Naive B cell (primary cell): ENCODE measurements around the gene ABLIM1. TPM values are rescaled to one million over a fixed set of nuclear protein-coding genes. Genes with fewer than 3 reads are reported as not detected.
A peak's percentile ranks its signal among the peaks of the same experiment; 100 is the strongest.

Experiments
- ATAC-seq, 2 donors: fragments of 150-1000 bp; cut with Tn5 transposase; 2 replicates each; pipeline ENCODE4 v1.10.0; 2021; ENCODE audit warnings: low read depth in 2 of 2, mild to moderate bottlenecking in 2 of 2, moderate library complexity in 2 of 2
- DNase-seq: peaks from one replicate; pipeline ENCODE4 v3.0.0; 2022
- H3K27ac Mint-ChIP-seq, 6 donors: one replicate each; pipeline ENCODE4 v1.8.0; 2020 to 2022; ENCODE audit warnings: mild to moderate bottlenecking in 6 of 6, mixed read lengths in 6 of 6, moderate library complexity in 5 of 6, inconsistent platforms in 2 of 6
- H3K27me3 Mint-ChIP-seq, 3 donors: one replicate each; pipeline ENCODE4 v1.8.0; 2021 to 2022; ENCODE audit warnings: mixed read lengths in 3 of 3, mild to moderate bottlenecking in 1 of 3
- H3K36me3 Mint-ChIP-seq, 2 donors: one replicate each; pipeline ENCODE4 v1.8.0; 2020 to 2022; ENCODE audit warnings: mixed read lengths in 2 of 2, inconsistent platforms in 1 of 2, mild to moderate bottlenecking in 1 of 2
- H3K4me1 Mint-ChIP-seq, 3 donors: one replicate each; pipeline ENCODE4 v1.8.0; 2020 to 2022; ENCODE audit warnings: mixed read lengths in 3 of 3, inconsistent platforms in 1 of 3, mild to moderate bottlenecking in 1 of 3, moderate library complexity in 1 of 3
- H3K4me3 Mint-ChIP-seq, 8 donors: one replicate each; pipeline ENCODE4 v1.8.0; 2020 to 2022; ENCODE audit warnings: mild to moderate bottlenecking in 8 of 8, mixed read lengths in 8 of 8, moderate library complexity in 8 of 8, inconsistent platforms in 2 of 8
- H3K9me3 Mint-ChIP-seq, 7 donors: one replicate each; pipeline ENCODE4 v1.8.0; 2020 to 2022; ENCODE audit warnings: mixed read lengths in 7 of 7, mild to moderate bottlenecking in 5 of 7, inconsistent platforms in 2 of 7, moderate library complexity in 1 of 7
- polyA plus RNA-seq, 6 donors: library from polyadenylated mRNA; unstranded; fragments of 300-500 nt; fragmentation: Illumina TruSeq; gene quantifications; one replicate each; pipeline ENCODE4 v1.2.3, GENCODE V29; 2021; ENCODE audit warnings: low read depth in 6 of 6

Gene ABLIM1
- polyA plus RNA-seq, 6 donors from 2014 or later, result 111 to 154 (median 143) TPM

DNA sequence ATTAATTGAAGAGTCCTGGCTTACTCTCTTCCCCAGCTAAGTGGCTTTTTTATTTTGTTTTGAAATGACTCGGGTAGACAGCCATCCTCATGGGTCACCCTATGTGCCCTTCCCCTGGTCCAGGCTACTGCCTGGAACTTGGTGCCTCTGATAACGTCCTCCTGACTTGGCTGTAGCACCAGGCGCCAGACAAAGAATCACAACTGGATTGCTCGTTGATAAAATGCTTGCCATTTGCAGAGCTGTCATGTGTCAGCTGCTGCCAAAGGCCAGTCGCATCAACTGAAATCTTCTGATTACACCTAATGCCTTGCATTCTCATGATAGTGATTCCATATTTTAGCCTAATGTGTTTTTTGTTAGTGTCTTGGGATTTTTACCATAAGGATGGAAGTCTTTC lies 27.4 kb upstream of the ABLIM1 start:
- ATAC-seq (no peak), DNase-seq (no peak)
- Mint-ChIP-seq H3K27ac (peak overlapping the region in 2 of 6 donors; percentile 16 to 26), H3K9me3 (peaks cover 0 to 2% (median 0%) of the 10 kb centered on the region in 7 donors), H3K4me1 (no peaks in the 10 kb centered on the region), H3K4me3 (no peak overlapping the region), H3K27me3 (peaks cover 0 to 4% (median 0%) of the 10 kb centered on the region in 3 donors), H3K36me3 (no peaks in the 10 kb centered on the region)

DNA sequence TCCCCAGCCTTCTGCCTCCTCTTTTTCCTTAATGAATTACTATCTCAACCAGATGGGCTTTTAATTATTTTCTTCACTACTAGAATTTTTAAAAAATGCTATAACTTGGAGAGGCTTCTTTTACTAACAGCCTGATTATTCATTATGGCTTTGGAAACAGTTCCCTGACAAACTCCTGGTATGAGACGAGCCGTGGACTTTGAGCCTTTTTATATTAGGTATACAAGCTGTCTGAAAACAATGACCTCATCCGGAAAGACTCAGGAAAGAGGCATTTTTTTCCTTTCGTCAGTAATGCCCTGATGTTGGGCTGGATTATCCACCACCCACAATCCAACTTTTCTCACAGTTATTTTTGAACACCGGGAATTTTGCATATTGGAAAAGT lies 26.7 kb upstream of the ABLIM1 start:
- H3K4me3 Mint-ChIP-seq, result no peak overlapping the region
- no peaks in the 10 kb centered on the region for H3K4me1 Mint-ChIP-seq
- ATAC-seq (no peak), DNase-seq (no peak)
- H3K27ac Mint-ChIP-seq, result peak overlapping the region in 1 of 6 donors; percentile 34
- no peaks in the 10 kb centered on the region for H3K36me3 Mint-ChIP-seq
- peaks cover 0 to 2% (median 0%) of the 10 kb centered on the region in 7 donors for H3K9me3 Mint-ChIP-seq
- no peaks in the 10 kb centered on the region for H3K27me3 Mint-ChIP-seq

DNA sequence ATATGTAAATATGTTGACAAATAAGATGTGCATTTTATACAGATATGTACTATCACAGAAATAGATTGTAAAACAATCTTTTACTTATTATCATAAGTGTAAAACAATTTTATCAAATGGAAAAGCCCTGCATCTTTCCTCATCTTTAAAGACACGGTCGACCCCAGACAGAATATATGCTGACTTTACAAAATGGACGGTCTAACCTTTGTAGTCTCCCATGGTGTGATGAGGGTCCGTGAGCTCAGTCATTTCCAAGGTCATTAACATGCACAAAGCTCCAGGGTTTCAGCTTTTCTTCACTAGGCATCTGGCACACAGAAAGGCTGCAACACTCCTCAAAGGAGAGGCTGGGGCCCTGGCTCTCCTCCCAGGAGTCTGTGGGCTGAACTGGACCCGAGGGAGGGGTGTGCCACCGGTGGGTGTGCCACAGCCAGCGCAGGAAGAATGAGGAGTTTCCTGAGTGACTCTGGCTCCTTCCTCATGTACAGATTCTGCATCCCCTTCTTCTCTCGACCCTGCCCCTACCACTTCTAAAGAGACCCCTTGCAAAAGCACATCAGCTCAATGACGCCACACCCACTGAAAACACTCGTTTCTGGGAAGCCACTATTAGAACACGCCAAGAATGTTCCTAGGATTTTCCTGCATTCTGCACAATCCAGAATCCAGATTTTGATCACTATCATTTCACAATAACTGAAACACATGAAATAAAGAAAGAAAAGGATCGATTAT lies 26.2 kb upstream of the ABLIM1 start:
- no peaks in the 10 kb centered on the region for H3K36me3 Mint-ChIP-seq
- H3K4me3 Mint-ChIP-seq, result no peak overlapping the region
- H3K27me3 Mint-ChIP-seq, result no peaks in the 10 kb centered on the region
- peak overlapping the region in 2 of 6 donors; percentile 5 to 36 for H3K27ac Mint-ChIP-seq
- H3K4me1 Mint-ChIP-seq, result no peaks in the 10 kb centered on the region
- ATAC-seq (no peak), DNase-seq (no peak)
- no peaks in the 10 kb centered on the region for H3K9me3 Mint-ChIP-seq

DNA sequence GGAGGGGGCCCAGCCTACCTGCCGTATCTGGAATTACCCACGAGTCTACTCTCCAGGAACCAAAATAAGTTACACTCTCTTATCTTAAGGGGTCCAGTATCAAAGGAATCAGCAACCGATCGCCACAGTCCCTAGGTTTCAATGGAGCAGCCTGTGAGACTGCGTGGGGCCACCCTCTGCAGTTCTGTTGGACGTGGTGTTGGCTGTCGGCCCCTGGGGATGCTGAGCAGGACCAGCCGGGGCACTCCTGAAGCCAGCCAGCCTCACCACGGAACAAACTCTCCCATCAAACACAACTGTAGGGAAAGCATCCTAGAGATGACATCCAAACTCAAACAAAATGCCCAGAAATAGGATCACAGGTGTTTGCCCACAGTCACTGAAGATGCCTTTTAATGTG lies 25.5 kb upstream of the ABLIM1 start:
- no peak overlapping the region for H3K27ac Mint-ChIP-seq
- no peaks in the 10 kb centered on the region for H3K4me1 Mint-ChIP-seq
- no peaks in the 10 kb centered on the region for H3K27me3 Mint-ChIP-seq
- no peaks in the 10 kb centered on the region for H3K36me3 Mint-ChIP-seq
- no peak overlapping the region for H3K4me3 Mint-ChIP-seq
- DNase-seq (no peak), ATAC-seq (no peak)
- H3K9me3 Mint-ChIP-seq, result no peaks in the 10 kb centered on the region

DNA sequence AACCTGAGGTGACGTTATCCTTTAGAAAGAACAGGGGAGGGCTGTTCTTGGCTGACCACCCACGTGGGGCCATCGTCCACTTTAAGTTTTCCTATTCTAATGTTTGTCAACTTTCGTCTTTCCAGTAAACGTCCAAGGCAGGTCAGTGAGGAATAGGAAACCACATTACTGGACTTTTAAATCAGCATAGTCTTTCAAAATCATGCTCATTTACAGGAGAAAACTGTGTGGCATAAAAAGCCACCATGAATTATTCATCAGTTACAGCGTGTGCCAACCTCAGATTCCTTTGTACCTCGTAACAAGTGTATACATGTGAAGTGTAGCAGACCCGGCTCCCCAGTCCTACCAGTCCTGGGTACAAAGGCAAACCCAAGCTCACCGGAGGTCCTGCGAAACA lies 25.1 kb upstream of the ABLIM1 start:
- Mint-ChIP-seq H3K27ac (no peak overlapping the region), H3K4me1 (no peaks in the 10 kb centered on the region), H3K27me3 (no peaks in the 10 kb centered on the region), H3K9me3 (no peaks in the 10 kb centered on the region), H3K36me3 (no peaks in the 10 kb centered on the region), H3K4me3 (no peak overlapping the region)
- ATAC-seq (no peak), DNase-seq (no peak)

DNA sequence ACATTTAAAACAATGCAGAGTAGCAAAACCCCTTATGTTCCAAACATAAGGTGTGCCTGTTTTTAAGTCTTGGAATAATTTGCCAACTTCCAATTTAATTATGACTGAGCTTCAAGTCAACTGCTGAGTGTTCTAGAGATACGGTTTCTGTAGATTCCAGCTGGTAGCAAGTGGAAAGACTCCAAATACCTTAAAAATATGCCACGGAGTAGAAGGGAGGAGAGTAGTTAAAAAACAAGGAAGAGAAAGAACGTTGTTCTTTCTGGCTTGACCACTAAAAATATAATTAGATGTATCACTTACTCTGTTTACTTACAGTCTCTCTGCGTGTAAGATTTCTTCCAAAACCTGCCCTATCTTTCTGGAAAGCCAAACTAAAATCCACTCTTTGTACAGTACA lies 24.5 kb upstream of the ABLIM1 start:
- Mint-ChIP-seq H3K27ac (no peak overlapping the region), H3K4me3 (no peak overlapping the region)
- no peak for ATAC-seq

DNA sequence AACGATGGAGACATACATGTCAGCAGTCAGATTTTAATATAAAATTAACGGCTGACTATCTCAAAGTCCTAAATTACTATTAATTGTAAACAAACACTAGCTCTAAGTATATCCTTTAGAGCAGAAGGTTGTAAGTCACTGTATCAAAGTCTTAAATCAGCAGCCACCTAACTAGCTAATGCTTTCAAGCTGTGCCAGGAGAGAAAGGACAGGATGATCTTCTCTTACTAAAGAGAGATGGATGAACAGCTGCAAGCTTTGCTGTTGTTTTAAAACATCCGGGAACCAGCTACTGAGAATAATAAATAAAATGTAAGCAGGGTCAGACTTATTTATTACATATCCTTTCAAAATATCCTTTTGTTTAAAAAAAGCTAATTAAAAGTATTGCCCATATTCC lies 24.0 kb upstream of the ABLIM1 start:
- Mint-ChIP-seq H3K36me3 (no peaks in the 10 kb centered on the region), H3K27ac (no peak overlapping the region), H3K27me3 (no peaks in the 10 kb centered on the region), H3K9me3 (no peaks in the 10 kb centered on the region), H3K4me3 (no peak overlapping the region), H3K4me1 (no peaks in the 10 kb centered on the region)
- ATAC-seq (no peak), DNase-seq (no peak)

More for the DNA sequence above, 24.5 kb upstream of the ABLIM1 start:
- H3K36me3 Mint-ChIP-seq, result no peaks in the 10 kb centered on the region
- no peaks in the 10 kb centered on the region for H3K4me1 Mint-ChIP-seq
- H3K27me3 Mint-ChIP-seq, result no peaks in the 10 kb centered on the region
- DNase-seq, result no peak
- no peaks in the 10 kb centered on the region for H3K9me3 Mint-ChIP-seq

DNA sequence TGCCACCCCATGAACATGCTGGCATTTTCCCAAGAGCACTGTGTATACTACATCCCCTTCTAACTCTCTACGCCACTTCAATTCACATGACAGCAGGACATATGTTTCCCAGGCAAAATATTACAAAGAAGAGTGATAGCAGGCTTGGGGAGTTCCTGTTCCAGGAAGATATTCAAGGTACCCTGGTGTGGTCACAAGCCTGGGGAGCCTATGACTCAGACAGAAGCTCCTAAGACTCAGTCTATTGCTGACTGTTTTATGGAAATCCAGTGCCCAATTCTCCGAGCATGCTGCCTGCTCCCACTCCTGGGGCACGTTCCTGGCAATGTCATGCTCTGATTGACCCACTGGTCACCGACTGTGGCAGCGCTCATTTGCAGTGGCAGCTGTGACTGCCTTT lies 23.5 kb upstream of the ABLIM1 start:
- Mint-ChIP-seq H3K4me3 (no peak overlapping the region), H3K4me1 (no peaks in the 10 kb centered on the region), H3K9me3 (no peaks in the 10 kb centered on the region), H3K27ac (no peak overlapping the region), H3K36me3 (no peaks in the 10 kb centered on the region), H3K27me3 (no peaks in the 10 kb centered on the region)
- no peak for ATAC-seq
- DNase-seq, result no peak

DNA sequence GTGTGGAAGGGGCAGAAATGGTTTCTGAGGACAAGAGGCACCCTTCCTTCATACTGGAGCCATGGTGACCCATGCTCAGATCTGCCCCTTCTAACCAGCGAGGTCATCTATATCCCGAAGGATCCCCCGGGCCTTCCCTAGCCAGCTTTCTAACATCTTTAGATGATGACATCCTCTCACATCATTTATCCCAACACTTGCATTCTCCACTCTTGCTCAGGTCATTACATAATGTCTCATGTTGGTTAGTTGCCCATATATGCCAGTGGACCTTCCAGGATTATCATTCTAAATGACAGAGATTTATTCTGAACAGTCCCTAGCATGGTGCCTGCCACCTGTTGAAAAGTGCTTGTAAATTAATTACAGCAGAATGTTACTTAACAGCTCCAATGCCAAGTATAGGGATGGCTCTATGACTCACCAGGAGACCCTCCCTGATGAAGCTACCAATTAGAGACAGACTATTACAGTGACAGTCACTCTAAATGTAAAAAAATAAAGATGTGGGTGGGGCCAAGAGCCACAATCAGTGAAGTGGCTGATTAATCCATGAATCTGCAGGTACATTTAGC lies 22.6 kb upstream of the ABLIM1 start:
- peaks cover 0 to 7% (median 0%) of the 10 kb centered on the region in 3 donors for H3K27me3 Mint-ChIP-seq
- no peaks in the 10 kb centered on the region for H3K4me1 Mint-ChIP-seq
- H3K9me3 Mint-ChIP-seq, result no peaks in the 10 kb centered on the region
- H3K27ac Mint-ChIP-seq, result no peak overlapping the region
- no peaks in the 10 kb centered on the region for H3K36me3 Mint-ChIP-seq
- ATAC-seq (no peak), DNase-seq (no peak)
- no peak overlapping the region for H3K4me3 Mint-ChIP-seq

DNA sequence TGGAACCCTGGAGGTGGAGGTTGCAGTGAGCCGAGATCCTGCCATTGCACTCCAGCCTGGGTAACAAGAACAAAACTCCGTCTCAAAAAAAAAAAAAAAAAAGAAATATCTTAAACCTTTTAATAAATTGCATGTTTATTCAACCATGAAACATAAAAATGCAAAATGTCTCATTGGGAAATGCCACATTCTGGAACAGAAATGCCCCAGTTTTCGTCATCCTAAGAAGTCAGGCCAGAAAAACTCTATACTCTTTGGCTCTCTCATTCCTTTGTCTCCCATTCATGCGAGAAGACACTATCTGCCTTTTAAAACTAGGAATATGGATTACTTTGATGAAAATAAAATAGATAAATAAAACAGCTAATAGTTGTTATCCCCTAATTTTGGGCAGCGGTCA lies 21.5 kb upstream of the ABLIM1 start:
- no peak overlapping the region for H3K27ac Mint-ChIP-seq
- no peaks in the 10 kb centered on the region for H3K4me1 Mint-ChIP-seq
- peaks cover 0 to 10% (median 3%) of the 10 kb centered on the region in 3 donors for H3K27me3 Mint-ChIP-seq
- no peak for DNase-seq
- no peaks in the 10 kb centered on the region for H3K9me3 Mint-ChIP-seq
- no peak overlapping the region for H3K4me3 Mint-ChIP-seq
- ATAC-seq, result no peak
- H3K36me3 Mint-ChIP-seq, result no peaks in the 10 kb centered on the region

DNA sequence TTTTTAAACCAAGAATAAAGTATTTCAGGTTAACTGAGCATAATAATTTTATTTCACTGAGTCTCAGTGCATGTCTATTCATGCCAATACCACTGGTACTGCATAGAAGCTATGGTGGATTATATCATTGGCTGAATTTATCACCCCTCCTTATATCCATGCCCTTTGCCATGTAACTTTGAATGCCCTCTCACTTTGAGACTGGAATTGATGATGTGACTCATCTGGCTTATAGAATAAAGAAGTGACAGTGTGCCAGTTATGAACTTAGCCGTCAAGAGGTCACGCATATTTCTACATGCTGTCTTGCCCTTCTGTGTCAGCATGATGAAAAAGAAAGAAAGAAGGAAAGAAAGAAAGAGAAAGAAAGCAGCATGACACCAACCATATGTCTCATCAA lies 20.7 kb upstream of the ABLIM1 start:
- no peak for DNase-seq
- no peak overlapping the region for H3K27ac Mint-ChIP-seq
- H3K4me3 Mint-ChIP-seq, result no peak overlapping the region
- ATAC-seq, result no peak
- H3K9me3 Mint-ChIP-seq, result no peaks in the 10 kb centered on the region
- no peaks in the 10 kb centered on the region for H3K36me3 Mint-ChIP-seq
- H3K27me3 Mint-ChIP-seq, result peaks cover 0 to 10% (median 3%) of the 10 kb centered on the region in 3 donors
- no peaks in the 10 kb centered on the region for H3K4me1 Mint-ChIP-seq

DNA sequence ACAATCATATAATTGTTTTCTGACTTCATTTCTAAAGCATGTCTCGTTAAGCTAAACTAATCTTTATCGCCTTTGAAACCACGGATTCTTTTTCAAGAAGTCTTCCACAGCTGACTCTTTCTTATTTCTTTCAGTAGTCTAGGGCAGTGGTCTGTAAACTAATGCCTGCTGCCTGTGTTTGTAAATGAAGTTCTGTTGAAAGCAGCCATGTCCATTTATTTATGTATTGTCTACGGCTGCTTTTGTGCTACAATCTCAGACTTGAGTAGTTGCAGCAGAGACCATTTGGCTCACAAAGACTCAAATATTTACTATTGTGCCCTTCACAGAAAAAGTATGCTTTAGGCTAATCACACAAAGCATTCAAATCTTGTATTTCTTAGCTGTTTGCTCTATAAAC lies 20.3 kb upstream of the ABLIM1 start:
- Mint-ChIP-seq H3K27me3 (peaks cover 0 to 10% (median 3%) of the 10 kb centered on the region in 3 donors), H3K9me3 (no peaks in the 10 kb centered on the region), H3K4me3 (no peak overlapping the region), H3K4me1 (no peaks in the 10 kb centered on the region), H3K27ac (no peak overlapping the region), H3K36me3 (no peaks in the 10 kb centered on the region)
- no peak for DNase-seq
- no peak for ATAC-seq

DNA sequence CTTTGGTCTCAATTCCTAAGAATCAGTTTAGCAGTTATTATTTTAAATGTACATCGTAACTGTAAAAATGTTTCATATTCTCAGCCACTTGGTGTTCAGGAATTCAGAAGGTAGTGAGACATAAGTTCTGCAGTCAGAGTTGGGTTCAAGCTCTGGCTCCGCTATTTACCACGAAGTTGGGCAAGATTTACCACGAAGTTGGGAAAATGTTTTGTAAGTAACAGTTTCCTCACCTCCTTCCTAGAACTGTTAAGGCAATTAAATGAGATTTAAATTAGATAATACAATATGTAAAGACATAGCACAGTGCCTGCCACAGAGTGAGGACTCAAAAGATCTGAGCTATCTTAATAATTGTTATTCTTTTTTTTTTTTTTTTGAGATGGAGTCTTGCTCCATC lies 16.3 kb upstream of the ABLIM1 start:
- Mint-ChIP-seq H3K27me3 (peaks cover 7 to 10% (median 8%) of the 10 kb centered on the region in 3 donors), H3K9me3 (no peaks in the 10 kb centered on the region), H3K36me3 (no peaks in the 10 kb centered on the region), H3K4me3 (no peak overlapping the region), H3K4me1 (no peaks in the 10 kb centered on the region), H3K27ac (no peak overlapping the region)
- DNase-seq, result no peak
- ATAC-seq, result no peak

DNA sequence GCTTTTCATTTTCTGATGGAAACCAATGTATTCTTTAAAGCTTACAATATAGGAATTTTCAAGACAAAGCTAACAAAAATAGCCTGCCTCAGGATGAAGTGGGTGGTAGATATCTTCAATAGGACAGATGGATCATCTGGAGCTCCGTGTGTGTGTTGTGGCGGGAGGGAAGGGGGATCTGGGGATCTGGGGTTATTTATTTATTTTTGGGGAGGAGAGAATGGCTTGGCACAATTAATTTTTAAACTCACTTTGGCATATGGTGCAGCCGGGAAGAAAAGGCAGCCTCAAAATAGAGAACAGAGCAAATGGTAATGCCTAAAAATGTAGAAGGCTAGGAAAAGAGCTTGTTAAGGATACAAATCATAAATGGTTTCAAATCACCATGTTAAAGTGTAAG lies 11.6 kb upstream of the ABLIM1 start:
- no peak overlapping the region for H3K4me3 Mint-ChIP-seq
- ATAC-seq, result no peak
- H3K4me1 Mint-ChIP-seq, result no peaks in the 10 kb centered on the region
- H3K27me3 Mint-ChIP-seq, result peaks cover 0 to 20% (median 5%) of the 10 kb centered on the region in 3 donors
- no peaks in the 10 kb centered on the region for H3K36me3 Mint-ChIP-seq
- no peak for DNase-seq
- H3K9me3 Mint-ChIP-seq, result peaks cover 0 to 8% (median 0%) of the 10 kb centered on the region in 7 donors
- no peak overlapping the region for H3K27ac Mint-ChIP-seq
